GM10266 (cell line): ENCODE data around the gene ADAP2.
A peak's percentile ranks its signal among the peaks of the same experiment; 100 is the strongest.
"Not testable (repeated sequence)": the region's sequence is repeated elsewhere in the genome, so short reads cannot be mapped to it uniquely, and the experiment has no call there.

Source experiments
- DNase-seq: peaks from one replicate; pipeline ENCODE4 v3.0.0; 2012; ENCODE audit errors: extremely low spot score
- TF ChIP-seq, protein P1 (sequence below): IDR thresholded peaks from 2 replicates; pipeline ENCODE4 v1.5.1; 2012; ENCODE audit warnings: mild to moderate bottlenecking, low read depth; ENCODE audit not compliant: control insufficient read depth, insufficient read depth; ENCODE audit errors: missing control alignments

Gene ADAP2

DNA sequence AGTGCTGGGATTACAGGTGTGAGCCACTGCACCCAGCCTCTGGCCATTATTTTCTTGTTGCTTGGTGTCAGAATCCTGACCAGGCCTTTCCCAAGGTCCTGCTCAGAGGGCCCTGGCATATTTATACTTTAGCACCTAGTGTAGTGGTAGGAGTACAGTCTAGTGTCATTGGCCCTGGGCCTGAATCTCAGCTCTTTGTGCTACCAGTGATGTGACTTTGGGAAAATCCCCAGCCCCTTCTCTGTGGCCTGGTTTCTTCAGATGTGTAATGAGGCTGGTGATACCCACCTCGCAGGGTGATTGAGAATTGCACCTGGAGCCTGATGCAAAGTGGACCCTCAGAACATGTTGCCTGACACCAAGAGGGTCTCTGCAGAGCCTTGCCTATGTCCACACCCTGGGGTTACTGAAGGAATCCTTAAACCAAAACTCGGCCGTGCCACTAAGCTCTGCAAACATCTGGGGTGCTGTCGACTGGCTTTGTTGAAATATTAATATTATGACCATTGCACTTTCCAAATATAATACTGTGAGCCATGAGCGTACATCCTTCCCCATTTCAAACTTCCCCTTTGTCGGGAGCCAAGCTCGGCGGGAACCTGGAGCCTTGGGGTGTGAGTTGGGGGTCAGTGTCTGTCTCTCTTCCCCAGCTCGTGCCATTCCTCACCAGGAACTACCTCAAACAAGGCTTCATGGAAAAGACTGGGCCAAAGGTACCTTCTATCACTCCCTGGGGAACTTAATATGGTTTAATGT lies 31.1 kb downstream of the ADAP2 start:
- no peak for DNase-seq
- TF ChIP-seq, protein P1, sequence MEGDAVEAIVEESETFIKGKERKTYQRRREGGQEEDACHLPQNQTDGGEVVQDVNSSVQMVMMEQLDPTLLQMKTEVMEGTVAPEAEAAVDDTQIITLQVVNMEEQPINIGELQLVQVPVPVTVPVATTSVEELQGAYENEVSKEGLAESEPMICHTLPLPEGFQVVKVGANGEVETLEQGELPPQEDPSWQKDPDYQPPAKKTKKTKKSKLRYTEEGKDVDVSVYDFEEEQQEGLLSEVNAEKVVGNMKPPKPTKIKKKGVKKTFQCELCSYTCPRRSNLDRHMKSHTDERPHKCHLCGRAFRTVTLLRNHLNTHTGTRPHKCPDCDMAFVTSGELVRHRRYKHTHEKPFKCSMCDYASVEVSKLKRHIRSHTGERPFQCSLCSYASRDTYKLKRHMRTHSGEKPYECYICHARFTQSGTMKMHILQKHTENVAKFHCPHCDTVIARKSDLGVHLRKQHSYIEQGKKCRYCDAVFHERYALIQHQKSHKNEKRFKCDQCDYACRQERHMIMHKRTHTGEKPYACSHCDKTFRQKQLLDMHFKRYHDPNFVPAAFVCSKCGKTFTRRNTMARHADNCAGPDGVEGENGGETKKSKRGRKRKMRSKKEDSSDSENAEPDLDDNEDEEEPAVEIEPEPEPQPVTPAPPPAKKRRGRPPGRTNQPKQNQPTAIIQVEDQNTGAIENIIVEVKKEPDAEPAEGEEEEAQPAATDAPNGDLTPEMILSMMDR = no peak

DNA sequence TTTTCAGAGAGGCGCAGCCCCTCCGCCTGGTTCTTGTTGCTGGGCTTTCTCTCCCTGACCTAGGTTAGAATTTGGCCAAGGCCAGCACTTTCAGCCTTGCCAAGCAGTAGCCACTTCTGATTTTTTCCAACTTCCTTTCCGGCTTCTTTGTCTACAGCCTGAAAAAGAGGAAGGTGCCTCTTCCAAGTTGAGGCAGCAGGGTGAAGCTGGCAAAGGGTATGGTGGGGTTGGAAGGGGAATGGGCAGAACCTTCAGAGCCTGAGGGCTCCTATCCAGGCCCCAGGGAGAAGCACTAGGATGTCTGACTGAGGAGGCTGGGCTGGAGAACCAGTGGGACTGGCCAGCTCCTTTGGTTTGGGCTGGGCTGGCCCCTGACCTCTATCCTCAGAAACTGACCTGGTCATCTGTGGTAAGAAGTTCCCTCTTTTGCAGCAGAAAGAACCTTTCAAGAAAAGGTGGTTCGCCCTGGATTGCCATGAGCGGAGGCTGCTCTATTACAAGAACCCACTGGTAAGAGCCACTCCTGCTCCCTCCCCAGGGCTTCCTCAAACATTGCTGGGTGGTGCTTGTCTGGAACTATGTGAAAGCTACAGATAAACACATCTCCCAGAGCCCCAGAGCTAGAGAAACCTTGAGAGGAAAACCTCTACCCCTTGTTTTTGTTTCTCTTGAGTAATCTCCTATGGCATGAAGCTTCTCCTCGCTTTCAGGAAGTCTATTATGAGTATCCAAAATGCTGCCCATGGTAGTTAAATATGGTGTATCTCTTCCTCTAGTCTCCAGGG lies 32.5 kb downstream of the ADAP2 start:
- TF ChIP-seq, protein P1 = no peak
- DNase-seq = no peak

DNA sequence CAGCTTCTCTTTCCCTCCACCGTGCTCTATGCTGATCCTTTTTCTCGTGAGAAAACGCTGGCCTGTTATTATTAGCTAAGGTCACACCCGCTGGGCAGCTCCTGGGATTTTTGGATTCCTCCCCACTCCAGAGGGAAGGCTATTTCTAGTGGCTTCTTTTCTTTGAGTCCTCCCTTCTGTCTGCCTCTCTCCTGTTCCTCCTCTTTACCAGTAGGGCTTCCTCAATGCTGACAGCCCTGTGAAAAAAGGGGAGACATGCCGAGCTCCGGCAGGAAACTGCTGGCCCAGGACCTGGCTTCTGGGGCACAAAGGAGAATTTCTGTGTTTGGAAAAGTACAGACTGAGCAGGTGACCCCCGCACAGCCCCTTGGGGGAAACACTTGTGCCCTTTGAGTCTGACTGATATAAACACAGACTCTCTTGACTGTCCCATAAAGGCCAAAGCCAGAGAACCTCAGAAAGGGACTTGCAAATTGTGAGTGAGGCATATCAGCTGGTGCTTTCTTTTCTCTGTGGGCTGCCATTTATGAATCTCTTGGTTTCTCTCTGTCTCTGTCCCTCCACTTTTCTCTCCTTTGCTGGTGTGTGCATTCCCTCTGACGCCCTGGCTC lies 35.1 kb downstream of the ADAP2 start:
- no peak for DNase-seq
- TF ChIP-seq, protein P1 = no peak

DNA sequence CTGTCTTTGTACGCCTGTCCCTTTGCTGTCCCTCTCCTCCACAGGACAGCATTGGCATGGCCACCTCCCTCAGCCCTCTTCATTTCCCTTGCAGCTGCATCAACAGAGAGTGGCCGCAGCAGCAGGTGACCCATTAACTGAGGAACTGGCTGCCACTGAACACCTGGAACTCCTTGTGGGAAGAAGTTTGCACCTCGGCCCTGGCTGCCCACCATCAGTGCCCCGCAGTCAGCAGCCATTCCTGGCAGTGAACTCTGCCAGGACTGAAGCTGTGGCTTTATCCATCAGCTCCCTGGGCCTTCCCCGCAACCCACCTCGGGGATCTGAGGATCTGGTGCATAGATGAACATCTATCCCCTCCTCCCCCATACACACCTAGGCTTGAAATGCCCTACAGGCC lies 36.0 kb downstream of the ADAP2 start:
- no peak for DNase-seq
- TF ChIP-seq, protein P1 = no peak

DNA sequence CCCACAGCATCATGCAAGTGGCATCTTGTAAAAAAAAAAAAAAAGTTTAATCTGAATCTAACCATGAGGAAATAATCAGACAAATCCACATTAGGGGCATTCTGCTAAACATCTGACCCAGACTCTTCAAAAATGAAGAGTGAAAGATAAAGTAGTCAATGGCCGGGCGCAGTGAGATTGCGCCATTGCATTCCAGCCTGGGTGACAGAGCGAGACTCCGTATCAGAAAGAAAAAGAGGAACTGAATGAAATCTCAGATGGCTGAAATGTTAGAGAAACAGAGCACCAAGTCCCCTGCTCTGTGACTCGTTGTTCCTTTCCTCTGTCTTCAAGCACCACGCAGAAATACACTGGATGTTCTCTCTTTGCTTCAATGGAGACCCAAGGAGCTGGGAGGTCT lies 36.4 kb downstream of the ADAP2 start:
- DNase-seq = no peak
- TF ChIP-seq, protein P1 = no peak

DNA sequence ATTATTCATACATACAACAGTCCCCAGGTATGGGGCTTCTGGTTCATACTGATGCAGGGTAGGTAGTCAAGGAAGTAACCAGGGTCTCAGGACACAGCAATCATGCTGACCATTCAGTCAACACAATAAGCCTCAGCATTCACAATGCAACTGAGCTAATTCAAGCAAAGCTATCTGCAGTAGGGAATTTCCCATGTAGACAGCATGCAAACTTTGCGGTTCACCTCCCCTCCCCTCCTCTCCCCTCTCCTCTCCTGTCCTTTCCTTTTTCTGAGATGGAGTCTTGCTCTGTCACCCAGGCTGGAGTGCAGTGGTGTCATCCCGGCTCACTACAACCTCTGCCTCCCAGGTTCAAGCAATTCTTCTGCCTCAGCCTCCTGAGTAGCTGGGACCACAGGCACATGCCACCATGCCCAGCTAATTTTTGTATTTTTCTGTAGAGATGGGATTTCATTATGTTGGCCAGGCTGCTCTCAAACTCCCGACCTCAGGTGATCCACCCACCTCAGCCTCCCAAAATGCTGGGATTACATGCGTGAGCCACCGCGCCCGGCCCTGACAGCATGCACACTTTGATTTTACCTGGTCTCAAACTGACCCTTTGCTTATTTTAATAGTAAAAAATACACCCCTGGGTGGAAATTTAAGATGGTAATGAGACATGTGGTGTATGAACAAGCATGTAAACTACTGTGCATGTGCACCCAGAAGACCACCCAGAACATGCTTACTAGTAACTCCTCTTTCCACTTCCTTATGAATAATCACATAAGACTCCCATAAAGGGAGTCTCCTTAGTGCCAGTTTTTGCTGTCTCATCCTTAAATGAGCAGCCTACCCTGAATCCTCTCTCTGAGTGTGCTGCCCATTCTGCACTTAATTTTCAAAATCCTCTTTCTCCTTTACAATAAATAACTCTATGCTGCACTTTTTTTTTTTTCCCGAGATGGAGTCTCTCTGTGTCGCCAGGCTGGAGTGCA lies 39.8 kb downstream of the ADAP2 start:
- TF ChIP-seq, protein P1 = no peak
- DNase-seq = peak; percentile 27

DNA sequence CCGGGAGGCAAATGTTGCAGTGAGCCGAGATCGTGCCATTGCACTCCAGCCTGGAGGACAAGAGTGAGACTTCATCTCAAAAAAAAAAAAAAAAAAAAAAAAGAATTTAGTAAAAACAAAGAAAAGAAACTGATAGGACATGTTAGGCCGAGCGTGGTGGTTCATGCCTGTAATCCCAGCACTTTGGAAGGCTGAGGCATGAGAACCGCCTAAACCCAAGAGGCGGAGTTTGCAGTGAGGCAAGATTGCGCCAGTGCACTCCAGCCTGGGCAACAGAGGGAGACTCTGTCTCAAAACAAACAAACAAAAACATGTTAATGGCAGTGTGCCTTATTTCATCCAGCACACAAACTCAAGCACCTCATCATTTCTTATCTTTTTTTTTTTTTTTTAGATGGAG lies 42.6 kb downstream of the ADAP2 start:
- DNase-seq = not testable (repeated sequence)
